Progenitor cell of endocrine pancreas (in vitro differentiated cells): ENCODE data around the gene NOTCH1. TPM values are rescaled to one million over a fixed set of nuclear protein-coding genes. Genes with fewer than 3 reads are reported as not detected.

Source experiments
- DNase-seq: peaks from one replicate; pipeline ENCODE4 v3.0.0; 2021; ENCODE audit warnings: low spot score; ENCODE audit not compliant: unreplicated experiment
- H3K27ac Mint-ChIP-seq: 2 replicates; pipeline ENCODE4 v1.8.0; 2021; ENCODE audit warnings: mild to moderate bottlenecking, moderate library complexity, mixed read lengths
- H3K27me3 Mint-ChIP-seq: 2 replicates; pipeline ENCODE4 v1.8.0; 2021; ENCODE audit warnings: mixed read lengths
- H3K36me3 Mint-ChIP-seq: 2 replicates; pipeline ENCODE4 v1.8.0; 2022; ENCODE audit warnings: mixed read lengths; ENCODE audit not compliant: insufficient read depth
- H3K4me1 Mint-ChIP-seq: 2 replicates; pipeline ENCODE4 v1.8.0; 2021; ENCODE audit warnings: low read depth, mixed read lengths
- H3K4me3 Mint-ChIP-seq: 2 replicates; pipeline ENCODE4 v1.8.0; 2021; ENCODE audit warnings: low read depth, mild to moderate bottlenecking, moderate library complexity, mixed read lengths
- H3K9me3 Mint-ChIP-seq: 2 replicates; pipeline ENCODE4 v1.8.0; 2021; ENCODE audit warnings: low read depth, mixed read lengths
- CTCF ChIP-seq: fragments of 200-600 bp; sonication (generic); IDR thresholded peaks from one replicate; pipeline ENCODE4 v1.5.0; 2021; ENCODE audit warnings: antibody characterized with exemption, mild to moderate bottlenecking; ENCODE audit not compliant: unreplicated experiment
- total RNA-seq: library from RNA; stranded (reverse); gene quantifications from 2 replicates; pipeline ENCODE4 v1.2.1, GENCODE V29; 2021

NOTCH1 gene
- total RNA-seq, 1 donor from 2014 or later, result 130 TPM

- Mint-ChIP-seq H3K27me3 (no peaks in the 10 kb centered on the region), H3K9me3 (no peaks in the 10 kb centered on the region), H3K4me1 (no peaks in the 10 kb centered on the region), H3K4me3 (no peak overlapping the region), H3K36me3 (peaks cover 7% of the 10 kb centered on the region), H3K27ac (no peak overlapping the region)
- no peak for DNase-seq
- no peak for TF ChIP-seq CTCF
These were observed 50.5 kb downstream of the NOTCH1 start for GRCh38 chr9:136495238-136495800.

DNA sequence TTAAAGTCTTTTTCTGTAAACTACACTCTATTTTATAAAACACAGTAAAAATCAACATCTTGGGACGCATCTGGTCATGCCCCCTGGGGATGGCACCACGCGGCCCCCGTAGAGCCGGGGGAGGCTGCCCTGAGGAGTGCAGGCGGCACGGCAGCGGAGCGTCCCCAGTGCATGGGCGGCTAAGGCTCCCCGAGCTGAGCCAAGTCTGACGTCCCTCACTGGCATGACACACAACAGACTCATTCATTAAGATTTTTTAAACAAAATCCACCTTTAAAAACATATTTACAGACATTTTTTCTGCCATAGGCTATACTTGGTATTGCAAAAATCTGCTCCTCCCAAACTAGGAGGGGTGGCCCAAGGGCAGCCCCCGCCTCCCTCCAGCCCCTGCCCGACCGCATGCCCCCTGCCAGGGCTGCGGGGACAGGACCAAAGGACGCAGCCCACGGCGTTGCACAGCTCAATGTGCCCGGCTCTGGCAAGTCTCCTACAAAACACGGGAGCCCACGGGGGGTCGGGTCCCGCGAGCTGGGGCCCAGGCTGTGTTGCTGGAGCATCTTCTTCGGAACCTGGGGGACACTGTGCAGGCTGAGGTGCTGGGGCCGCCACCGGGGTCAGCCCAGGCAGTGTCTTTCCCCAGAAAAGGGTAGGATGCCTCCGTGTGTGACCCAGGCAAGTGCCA, 51.2 kb downstream of the NOTCH1 start:
- Mint-ChIP-seq H3K27me3 (peaks cover 2% of the 10 kb centered on the region), H3K9me3 (no peaks in the 10 kb centered on the region), H3K4me3 (no peak overlapping the region), H3K36me3 (peaks cover 7% of the 10 kb centered on the region), H3K27ac (no peak overlapping the region), H3K4me1 (no peaks in the 10 kb centered on the region)
- TF ChIP-seq CTCF, result no peak
- DNase-seq, result no peak

GRCh38 chr9:136494012-136494411, 51.8 kb downstream of the NOTCH1 start:
- Mint-ChIP-seq H3K9me3 (no peaks in the 10 kb centered on the region), H3K4me3 (no peak overlapping the region), H3K27me3 (peaks cover 3% of the 10 kb centered on the region), H3K4me1 (no peaks in the 10 kb centered on the region), H3K27ac (no peak overlapping the region), H3K36me3 (peaks cover 7% of the 10 kb centered on the region)
- TF ChIP-seq CTCF, result no peak
- DNase-seq, result no peak

- Mint-ChIP-seq H3K27ac (no peak overlapping the region), H3K36me3 (peaks cover 4% of the 10 kb centered on the region), H3K27me3 (peaks cover 3% of the 10 kb centered on the region), H3K4me1 (no peaks in the 10 kb centered on the region), H3K4me3 (no peak overlapping the region), H3K9me3 (no peaks in the 10 kb centered on the region)
- TF ChIP-seq CTCF, result no peak
- no peak for DNase-seq
These were observed 52.3 kb downstream of the NOTCH1 start for GRCh38 chr9:136493567-136493971.

DNA sequence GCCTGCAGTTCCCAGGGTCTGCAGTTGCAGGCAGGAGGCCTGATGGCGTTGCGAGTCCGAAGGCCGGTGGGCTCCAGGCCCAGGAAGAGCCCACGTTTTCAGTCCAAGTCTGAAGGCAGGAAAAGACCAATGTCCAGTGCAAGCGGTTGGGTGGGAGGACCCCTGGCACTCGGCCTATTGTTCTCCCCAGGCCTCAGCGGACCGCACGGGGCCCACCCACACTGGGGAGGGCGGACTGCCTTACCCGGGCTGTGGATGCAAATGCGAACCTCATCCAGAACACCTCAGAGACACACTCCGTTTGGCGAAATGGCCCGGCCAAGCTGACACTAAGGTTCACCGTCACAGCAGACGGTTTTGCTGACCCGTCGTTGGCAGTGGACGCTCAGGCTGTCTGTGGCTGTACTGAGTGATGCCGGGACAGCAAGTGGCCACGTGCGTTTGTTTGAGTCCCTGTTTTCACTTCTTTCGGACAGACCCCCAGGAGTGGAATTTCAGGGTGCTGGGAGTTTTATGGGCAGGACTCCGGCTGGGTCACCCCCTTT, 52.8 kb downstream of the NOTCH1 start:
- no peak for TF ChIP-seq CTCF
- Mint-ChIP-seq H3K4me1 (no peaks in the 10 kb centered on the region), H3K27ac (no peak overlapping the region), H3K9me3 (no peaks in the 10 kb centered on the region), H3K27me3 (peaks cover 6% of the 10 kb centered on the region), H3K36me3 (peaks cover 4% of the 10 kb centered on the region), H3K4me3 (no peak overlapping the region)
- DNase-seq, result no peak
